ENCODE results near the gene RFX7.

RFX7 gene

DNA sequence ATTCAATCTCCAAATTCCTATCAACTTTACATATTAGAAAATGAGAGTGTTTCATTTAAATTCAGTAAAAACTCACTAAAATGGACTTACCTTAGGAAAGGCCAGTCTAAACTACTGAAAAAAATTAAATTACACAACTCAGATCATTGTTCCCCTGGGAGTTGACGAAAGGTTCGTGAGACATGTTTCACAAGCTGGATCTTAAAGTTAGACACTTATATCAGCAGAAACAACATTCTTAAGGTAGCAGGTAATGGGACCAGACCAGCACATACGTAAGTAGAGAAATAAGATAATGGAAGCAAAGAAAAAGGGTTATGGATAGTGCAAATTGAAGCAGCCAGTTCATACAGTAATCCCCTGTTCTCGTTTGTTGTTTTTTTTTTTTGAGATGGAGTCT, 8.9 kb downstream of the RFX7 start:
- Histone ChIP-seq H3K27ac (ENCODE audit: low read length) (no peak overlapping the region), H3K79me2 (ENCODE audit: insufficient read depth, low read length) (peaks cover 99% of the 10 kb centered on the region), H3K36me3 (ENCODE audit: insufficient read depth, low read length) (peaks cover 95% of the 10 kb centered on the region), H4K20me1 (ENCODE audit: insufficient read depth, low read length) (no peaks in the 10 kb centered on the region), H3K9ac (ENCODE audit: low read depth, low read length) (no peak overlapping the region), H3K9me3 (ENCODE audit: insufficient read depth, low read length, severe bottlenecking) (peaks cover 54% of the 10 kb centered on the region), H3K27me3 (ENCODE audit: insufficient read depth, low read length, poor library complexity) (no peaks in the 10 kb centered on the region), H3K4me1 (ENCODE audit: insufficient read depth, low read length) (peaks cover 4% of the 10 kb centered on the region), H3K4me3 (ENCODE audit: low read depth in 1 of 2, low read length in 2 of 2) (no peak overlapping the region), H2AFZ (ENCODE audit: low read depth, low read length) (no peak overlapping the region), H3K4me2 (ENCODE audit: insufficient read depth, low read length) (no peak overlapping the region)
- no peak for DNase-seq
- no peak for ATAC-seq (ENCODE audit: insufficient read depth, low read depth)
- TF ChIP-seq EZH2 (IDR thresholded peaks at IDR 0.05; ENCODE audit: borderline replicate concordance, low read depth, low read length, severe bottlenecking) (no peak), CTCF (IDR thresholded peaks at IDR 0.05; ENCODE audit: borderline replicate concordance, extremely low read depth, low read length, poor library complexity, severe bottlenecking) (no peak)

DNA sequence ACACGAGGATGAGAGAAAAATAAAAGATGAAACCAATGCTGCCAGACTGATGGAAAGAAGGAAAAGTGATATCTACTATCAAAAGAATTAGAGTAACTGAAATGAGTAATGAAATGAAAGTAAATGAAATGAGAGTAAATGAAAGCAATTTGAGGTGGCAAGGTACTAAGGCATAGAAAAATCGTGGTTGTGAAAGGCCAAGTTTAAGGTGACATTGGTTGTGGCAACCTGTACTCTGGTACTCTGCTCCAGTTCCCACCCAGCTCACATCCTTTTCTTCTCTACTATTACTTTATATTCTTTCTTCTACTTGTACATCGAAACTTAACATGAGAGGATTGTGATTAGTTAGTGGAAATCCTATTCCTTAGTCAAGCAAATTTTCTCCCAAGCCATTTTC, 10.1 kb downstream of the RFX7 start:
- ATAC-seq (ENCODE audit: insufficient read depth, low read depth) = no peak
- H3K4me1 ChIP-seq (ENCODE audit: insufficient read depth, low read length) = no peaks in the 10 kb centered on the region; the same call in 1 of the 2 replicates
- H3K36me3 ChIP-seq (ENCODE audit: insufficient read depth, low read length) = peaks cover 97% of the 10 kb centered on the region
- H2AFZ ChIP-seq (ENCODE audit: low read depth, low read length) = no peak overlapping the region
- H3K4me3 ChIP-seq (ENCODE audit: low read depth in 1 of 2, low read length in 2 of 2) = no peak overlapping the region
- peaks cover 59% of the 10 kb centered on the region for H3K9me3 ChIP-seq (ENCODE audit: insufficient read depth, low read length, severe bottlenecking)
- no peak for DNase-seq
- peaks cover 98% of the 10 kb centered on the region for H3K79me2 ChIP-seq (ENCODE audit: insufficient read depth, low read length)
- H3K27ac ChIP-seq (ENCODE audit: low read length) = no peak overlapping the region
- H4K20me1 ChIP-seq (ENCODE audit: insufficient read depth, low read length) = no peaks in the 10 kb centered on the region
- no peak overlapping the region for H3K4me2 ChIP-seq (ENCODE audit: insufficient read depth, low read length)
- H3K27me3 ChIP-seq (ENCODE audit: insufficient read depth, low read length, poor library complexity) = no peaks in the 10 kb centered on the region
- no peak for TF ChIP-seq EZH2 (IDR thresholded peaks at IDR 0.05; ENCODE audit: borderline replicate concordance, low read depth, low read length, severe bottlenecking)
- no peak for TF ChIP-seq CTCF (IDR thresholded peaks at IDR 0.05; ENCODE audit: borderline replicate concordance, extremely low read depth, low read length, poor library complexity, severe bottlenecking)
- no peak overlapping the region for H3K9ac ChIP-seq (ENCODE audit: low read depth, low read length)

GRCh38 chr15:56232058-56232457, 11.6 kb downstream of the RFX7 start:
- peaks cover 68% of the 10 kb centered on the region for H3K9me3 ChIP-seq (ENCODE audit: insufficient read depth, low read length, severe bottlenecking)
- ATAC-seq (ENCODE audit: insufficient read depth, low read depth) = no peak

More at GRCh38 chr15:56232058-56232457, 11.6 kb downstream of the RFX7 start:
- TF ChIP-seq CTCF (IDR thresholded peaks at IDR 0.05; ENCODE audit: borderline replicate concordance, extremely low read depth, low read length, poor library complexity, severe bottlenecking) = no peak
- no peak for TF ChIP-seq EZH2 (IDR thresholded peaks at IDR 0.05; ENCODE audit: borderline replicate concordance, low read depth, low read length, severe bottlenecking)
- Histone ChIP-seq H3K9ac (ENCODE audit: low read depth, low read length) (no peak overlapping the region), H3K79me2 (ENCODE audit: insufficient read depth, low read length) (peaks cover 97% of the 10 kb centered on the region), H3K4me2 (ENCODE audit: insufficient read depth, low read length) (no peak overlapping the region), H3K36me3 (ENCODE audit: insufficient read depth, low read length) (peaks cover 89% of the 10 kb centered on the region), H2AFZ (ENCODE audit: low read depth, low read length) (no peak overlapping the region), H3K4me3 (ENCODE audit: low read depth in 1 of 2, low read length in 2 of 2) (no peak overlapping the region), H3K27ac (ENCODE audit: low read length) (no peak overlapping the region), H3K27me3 (ENCODE audit: insufficient read depth, low read length, poor library complexity) (no peaks in the 10 kb centered on the region), H4K20me1 (ENCODE audit: insufficient read depth, low read length) (no peaks in the 10 kb centered on the region), H3K4me1 (ENCODE audit: insufficient read depth, low read length) (no peaks in the 10 kb centered on the region; the same call in 1 of the 2 replicates)
- peak; percentile 22 for DNase-seq

Data from DND-41 (cell line).